IMR-90 (cell line): ENCODE data around the gene PRR12. TPM values are rescaled to one million over a fixed set of nuclear protein-coding genes. Genes with fewer than 3 reads are reported as not detected.

Experiments used
- ATAC-seq: fragments of 200-7000 bp; cut with Tn5 transposase; 2 replicates; pipeline ENCODE4 v1.9.1; 2020; ENCODE audit warnings: low read depth, mild to moderate bottlenecking, moderate library complexity
- BruUV-seq: library from RNA; stranded (reverse); fragments of 400-500 nt; replicated peaks from 2 replicates; lab custom pipeline; 2021; lab: Mats Ljungman, UMichigan
- CTCF ChIA-PET: fragments of 300-600 bp; formaldehyde crosslinking; extraction: SDS; loops from one replicate; lab custom pipeline; 2021; ENCODE audit warnings: antibody characterized with exemption; lab: Yijun Ruan, JAX
- POLR2A ChIA-PET: fragments of 300-600 bp; sonication (Branson Sonifier 250); formaldehyde crosslinking; loops from one replicate; lab custom pipeline; 2022; ENCODE audit warnings: antibody characterized with exemption; ENCODE audit not compliant: unreplicated experiment; lab: Charles Lee
- DNase-seq: peaks from one replicate; pipeline ENCODE4 v3.0.0; 2013
- H2AFZ ChIP-seq: replicated peaks from 2 replicates; pipeline ENCODE3; 2013; ENCODE audit warnings: low read length, mild to moderate bottlenecking; ENCODE audit not compliant: poor library complexity
- H2AK5ac ChIP-seq: 2 replicates; pipeline ENCODE4 v1.6.1; 2013; ENCODE audit warnings: low read depth, low read length, inconsistent platforms
- H2AK9ac ChIP-seq: replicated peaks from 2 replicates; pipeline ENCODE3; 2013; ENCODE audit warnings: mild to moderate bottlenecking, low read depth, low read length, moderate library complexity; ENCODE audit not compliant: poor library complexity
- H2BK120ac ChIP-seq: 2 replicates; pipeline ENCODE4 v1.6.1; 2013; ENCODE audit warnings: low read depth, low read length, inconsistent platforms
- H2BK15ac ChIP-seq: 3 replicates; pipeline ENCODE4 v1.6.1; 2013; ENCODE audit warnings: low read depth, low read length, inconsistent platforms
- H2BK20ac ChIP-seq: 2 replicates; pipeline ENCODE4 v1.6.1; 2013; ENCODE audit warnings: low read depth, mild to moderate bottlenecking, inconsistent platforms, low read length, moderate library complexity
- H2BK5ac ChIP-seq: 2 replicates; pipeline ENCODE4 v1.6.1; 2013; ENCODE audit warnings: mild to moderate bottlenecking, low read depth, low read length, inconsistent platforms; ENCODE audit not compliant: poor library complexity, severe bottlenecking
- H3K14ac ChIP-seq: replicated peaks from 2 replicates; pipeline ENCODE4 v1.6.1; 2013; ENCODE audit warnings: low read depth, low read length, inconsistent platforms
- H3K18ac ChIP-seq: 2 replicates; pipeline ENCODE4 v1.6.1; 2013; ENCODE audit warnings: low read depth, low read length, control low read depth
- H3K23ac ChIP-seq: 2 replicates; pipeline ENCODE4 v1.6.1; 2013; ENCODE audit warnings: low read depth, low read length, inconsistent platforms
- H3K27ac ChIP-seq: 2 replicates; pipeline ENCODE4 v1.5.1; 2013; ENCODE audit warnings: mild to moderate bottlenecking, control low read depth, low read length; ENCODE audit not compliant: insufficient read depth
- H3K27me3 ChIP-seq: 2 replicates; pipeline ENCODE4 v1.6.1; 2013; ENCODE audit warnings: low read length; ENCODE audit not compliant: control insufficient read depth, insufficient read depth
- H3K36me3 ChIP-seq: 2 replicates; pipeline ENCODE4 v1.6.1; 2013; ENCODE audit warnings: low read length, mixed read lengths; ENCODE audit not compliant: control insufficient read depth, insufficient read depth
- H3K4ac ChIP-seq: 2 replicates; pipeline ENCODE4 v1.6.1; 2013; ENCODE audit warnings: low read depth, low read length, inconsistent platforms
- H3K4me1 ChIP-seq: 2 replicates; pipeline ENCODE4 v1.6.1; 2013; ENCODE audit warnings: low read length, mixed read lengths; ENCODE audit not compliant: control insufficient read depth, insufficient read depth
- H3K4me2 ChIP-seq: 2 replicates; pipeline ENCODE4 v1.6.1; 2013; ENCODE audit warnings: low read depth, mild to moderate bottlenecking, control low read depth, low read length, moderate library complexity
- H3K4me3 ChIP-seq: 2 replicates; pipeline ENCODE4 v1.5.1; 2013; ENCODE audit warnings: low read depth, mild to moderate bottlenecking, control low read depth, low read length, moderate library complexity; ENCODE audit not compliant: insufficient read depth
- H3K56ac ChIP-seq: 2 replicates; pipeline ENCODE4 v1.6.1; 2013; ENCODE audit warnings: low read length, inconsistent platforms; ENCODE audit not compliant: insufficient read depth; ENCODE audit errors: extremely low read depth
- H3K79me1 ChIP-seq, 2 experiments: 2 replicates each; pipeline ENCODE4 v1.6.1; 2013; ENCODE audit warnings: low read length in 2 of 2, inconsistent platforms in 1 of 2, low read depth in 1 of 2
- H3K9ac ChIP-seq: 2 replicates; pipeline ENCODE4 v1.6.1; 2013; ENCODE audit warnings: low read depth, low read length, control low read depth
- H3K9me1 ChIP-seq: 2 replicates; pipeline ENCODE4 v1.6.1; 2013; ENCODE audit warnings: low read length, inconsistent platforms; ENCODE audit not compliant: insufficient read depth
- H3K9me3 ChIP-seq: 2 replicates; pipeline ENCODE4 v1.6.1; 2013; ENCODE audit warnings: low read length; ENCODE audit not compliant: control insufficient read depth, insufficient read depth
- H4K20me1 ChIP-seq: 2 replicates; pipeline ENCODE4 v1.6.1; 2013; ENCODE audit warnings: low read length, inconsistent platforms; ENCODE audit not compliant: insufficient read depth
- H4K5ac ChIP-seq: 2 replicates; pipeline ENCODE4 v1.6.1; 2013; ENCODE audit warnings: mild to moderate bottlenecking, low read depth, low read length, control low read depth
- H4K8ac ChIP-seq, 2 experiments: 2 replicates each; pipeline ENCODE4 v1.6.1; 2013; ENCODE audit warnings: low read depth in 2 of 2, low read length in 2 of 2, control low read depth in 1 of 2, inconsistent platforms in 1 of 2
- H4K91ac ChIP-seq: 2 replicates; pipeline ENCODE4 v1.6.1; 2013; ENCODE audit warnings: low read depth, low read length, inconsistent platforms; ENCODE audit not compliant: insufficient read depth
- BHLHE40 ChIP-seq: fragments of 150-350 bp; IDR thresholded peaks from 2 replicates; pipeline ENCODE4 v1.6.1; 2016; ENCODE audit warnings: mild to moderate bottlenecking, low read depth, low read length
- MXI1 ChIP-seq: IDR thresholded peaks from 2 replicates; pipeline ENCODE4 v1.6.1; 2012; ENCODE audit warnings: low read depth, mild to moderate bottlenecking, low read length, moderate library complexity, borderline replicate concordance
- RFX5 ChIP-seq: IDR thresholded peaks from 2 replicates; pipeline ENCODE4 v1.8.0; 2012; ENCODE audit warnings: low read depth, mild to moderate bottlenecking, low read length, moderate library complexity
- SMC3 ChIP-seq: fragments of 150-350 bp; IDR thresholded peaks from 2 replicates; pipeline ENCODE4 v1.6.1; 2016; ENCODE audit warnings: low read depth, mild to moderate bottlenecking, antibody characterized with exemption, low read length, moderate library complexity
- WGBS, 2 experiments: methylation state at CpG; one replicate each; pipeline versions ENCODE4 v1.1.5 to v1.1.7; 2013; ENCODE audit warnings: missing lambda C conversion rate in 2 of 2; ENCODE audit not compliant: insufficient read length in 1 of 2; ENCODE audit errors: extremely low coverage in 2 of 2; 5-methylcytosine and 5-hydroxymethylcytosine counted together
- dilution Hi-C: fragments of 300-500 bp; cut with HindIII; formaldehyde crosslinking; loops from one replicate; pipeline ENCODE4 v1.14.3; 2018; ENCODE audit warnings: low sequenced_read_pairs; ENCODE audit not compliant: unreplicated experiment
- in situ Hi-C: fragments of 300-500 bp; cut with MboI; formaldehyde crosslinking; loops from 3 replicates; pipeline ENCODE4 v1.14.3; 2019; ENCODE audit warnings: low sequenced_read_pairs, inconsistent platforms, mixed read lengths
- intact Hi-C: fragments of 100-400 bp; cut with micrococcal nuclease; formaldehyde crosslinking; loops from 2 replicates; pipeline ENCODE4 v1.10.0; 2022
- polyA plus RNA-seq, 3 experiments: library from polyadenylated mRNA; depleted of rRNA; stranded (reverse); fragments of >200 nt; gene quantifications; 2 replicates each; pipeline ENCODE4 v1.2.3, GENCODE V29; 2012; ENCODE audit warnings: low replicate concordance in 1 of 3
- total RNA-seq: library from RNA; depleted of rRNA; stranded (reverse); fragments of >200 nt; gene quantifications from 2 replicates; pipeline ENCODE4 v1.2.3, GENCODE V29; 2012
- TF ChIP-seq, protein P1 (sequence below): fragments of 150-350 bp; IDR thresholded peaks from 2 replicates; pipeline ENCODE4 v1.6.1; 2017; ENCODE audit warnings: mild to moderate bottlenecking, antibody characterized with exemption, low read length, low read depth

The PRR12 gene
- total and polyA plus RNA-seq, 2 of the 4 experiments (the other 2 are of a cell fraction), result 0.36 to 4.1 TPM

DNA sequence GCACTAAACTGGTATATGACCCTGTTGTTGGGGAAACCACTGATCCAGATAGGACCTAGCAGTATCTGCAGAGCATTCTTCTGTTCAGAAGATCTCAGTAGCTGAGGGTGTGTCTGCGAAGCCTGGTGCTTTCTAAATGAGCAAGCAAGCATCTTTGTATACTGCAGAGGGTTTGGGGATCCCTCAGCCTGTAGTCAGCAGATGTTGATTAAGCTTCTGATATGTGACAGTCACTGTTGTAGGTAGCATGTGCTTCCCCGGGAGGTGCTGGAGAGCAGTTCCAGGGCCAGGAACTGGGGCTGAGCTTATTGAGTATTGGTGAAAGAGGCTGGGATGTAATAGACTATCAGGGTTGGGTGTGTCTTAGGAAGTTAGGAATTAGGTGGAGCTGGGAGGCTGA, 52.5 kb downstream of the PRR12 start:
- DNase-seq (no peak), ATAC-seq (no peak)
- Histone ChIP-seq H3K9me3 (no peaks in the 10 kb centered on the region), H4K5ac (no peak overlapping the region), H4K20me1 (peaks cover 33% of the 10 kb centered on the region), H3K18ac (no peak overlapping the region), H2BK5ac (no peak overlapping the region), H3K4ac (peak overlapping the region; percentile 8; the same call in 1 of the 2 replicates), H2BK120ac (no peak overlapping the region), H3K4me2 (peak overlapping the region; percentile 14; the same call in 1 of the 2 replicates), H3K27me3 (no peaks in the 10 kb centered on the region), H3K27ac (no peak overlapping the region), H2BK15ac (no peak overlapping the region), H3K23ac (peak overlapping the region; percentile 44; the same call in 1 of the 2 replicates), H3K4me3 (no peak overlapping the region), H4K8ac (no peak overlapping the region), H3K4me1 (peaks cover 5% of the 10 kb centered on the region), H3K36me3 (peaks cover 22% of the 10 kb centered on the region), H3K9ac (no peak overlapping the region; the same call in 1 of the 2 replicates), H3K9me1 (0 out of 2 replicates have a peak, but pooled peaks cover 8% of the 10 kb centered on the region), H2AK9ac (no peak overlapping the region), H4K91ac (no peak overlapping the region), H3K79me1 (peaks cover 43 to 75% of the 10 kb centered on the region in 2 experiments), H3K56ac (no peak overlapping the region), H2BK20ac (no peak overlapping the region), H2AFZ (no peak overlapping the region), H2AK5ac (no peak overlapping the region), H3K14ac (no peak overlapping the region)
- ChIA-PET CTCF (interaction anchor here (1.2 to 1.7 kb wide), 3 partner anchors 11 to 37 kb away, joined by 3 to 4 read pairs (median 3); no protein-coding TSS in a partner anchor), POLR2A (no interaction called here)
- dilution Hi-C loops, result no loop called here
- intact Hi-C loops, result no loop called here
- TF ChIP-seq RFX5, result no peak
- TF ChIP-seq, protein P1, sequence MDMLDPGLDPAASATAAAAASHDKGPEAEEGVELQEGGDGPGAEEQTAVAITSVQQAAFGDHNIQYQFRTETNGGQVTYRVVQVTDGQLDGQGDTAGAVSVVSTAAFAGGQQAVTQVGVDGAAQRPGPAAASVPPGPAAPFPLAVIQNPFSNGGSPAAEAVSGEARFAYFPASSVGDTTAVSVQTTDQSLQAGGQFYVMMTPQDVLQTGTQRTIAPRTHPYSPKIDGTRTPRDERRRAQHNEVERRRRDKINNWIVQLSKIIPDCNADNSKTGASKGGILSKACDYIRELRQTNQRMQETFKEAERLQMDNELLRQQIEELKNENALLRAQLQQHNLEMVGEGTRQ, result no peak
- TF ChIP-seq MXI1, result no peak
- no peak for TF ChIP-seq BHLHE40
- no peak for TF ChIP-seq SMC3
- BruUV-seq, result no TSS peak
- in situ Hi-C loops, result no loop called here
- 95% methylated on average over 2 of the region's 2 CpGs; no CpG with 5 or more reads in 1 of the 2 experiments for whole genome bisulfite sequencing, 2 experiments
